K562 (cell line): ENCODE data around the gene SRGAP2B.
"Not testable (repeated sequence)": the region's sequence is repeated elsewhere in the genome, so short reads cannot be mapped to it uniquely, and the experiment has no call there.

Experiments
- L3MBTL2 ChIP-seq: fragments of 450-650 bp; IDR thresholded peaks from 2 replicates; pipeline ENCODE4 v1.6.1; 2016; ENCODE audit warnings: mild to moderate bottlenecking, moderate library complexity
- RFX5 ChIP-seq: IDR thresholded peaks from 2 replicates; pipeline ENCODE4 v1.6.1; 2011; ENCODE audit warnings: low read depth, mild to moderate bottlenecking, improper control_type of control experiment, low read length
- TF ChIP-seq, protein P1 (sequence below): fragments of 250-450 bp; sonication (Bioruptor Pico); IDR thresholded peaks from 2 replicates; pipeline ENCODE4 v1.4.0; 2020
- TF ChIP-seq, protein P2 (sequence below), 3 experiments: IDR thresholded peaks in 2 of 3; conservative IDR thresholded peaks in 1 of 3; 2 replicates each; pipeline ENCODE4 v1.5.1; 2011 to 2012; ENCODE audit warnings: low read length in 3 of 3, mild to moderate bottlenecking in 3 of 3, control low read depth in 2 of 3, improper control_type of control experiment in 1 of 3, inconsistent platforms in 1 of 3, low read depth in 1 of 3, mixed read lengths in 1 of 3, moderate library complexity in 1 of 3; ENCODE audit not compliant: insufficient read depth in 2 of 3
- TF ChIP-seq, protein P3 (sequence below): sonication (generic); formaldehyde crosslinking; IDR thresholded peaks from 2 replicates; pipeline ENCODE4 v1.8.1; 2023; ENCODE audit warnings: mild to moderate bottlenecking, missing genetic modification reagents, moderate library complexity

DNA sequence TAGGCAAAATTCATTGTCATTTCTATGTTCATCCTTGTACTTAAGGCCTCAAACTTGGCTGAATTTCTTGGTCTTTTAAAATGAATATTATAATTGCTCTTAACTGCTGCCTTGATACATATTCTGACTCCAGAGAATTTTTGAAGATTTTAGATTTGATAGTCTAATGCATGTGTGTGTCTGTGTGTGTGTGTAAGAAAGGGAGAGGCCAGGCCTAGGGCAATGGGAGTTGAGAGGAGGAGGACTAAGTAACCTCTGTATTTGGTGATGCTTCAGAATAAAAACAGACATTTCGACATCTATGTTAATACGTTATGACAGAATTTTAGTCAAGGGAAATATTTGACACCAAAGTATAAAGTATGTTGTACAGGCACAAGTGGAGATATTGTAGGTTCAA, 8.2 kb upstream of the SRGAP2B start:
- TF ChIP-seq, protein P1, sequence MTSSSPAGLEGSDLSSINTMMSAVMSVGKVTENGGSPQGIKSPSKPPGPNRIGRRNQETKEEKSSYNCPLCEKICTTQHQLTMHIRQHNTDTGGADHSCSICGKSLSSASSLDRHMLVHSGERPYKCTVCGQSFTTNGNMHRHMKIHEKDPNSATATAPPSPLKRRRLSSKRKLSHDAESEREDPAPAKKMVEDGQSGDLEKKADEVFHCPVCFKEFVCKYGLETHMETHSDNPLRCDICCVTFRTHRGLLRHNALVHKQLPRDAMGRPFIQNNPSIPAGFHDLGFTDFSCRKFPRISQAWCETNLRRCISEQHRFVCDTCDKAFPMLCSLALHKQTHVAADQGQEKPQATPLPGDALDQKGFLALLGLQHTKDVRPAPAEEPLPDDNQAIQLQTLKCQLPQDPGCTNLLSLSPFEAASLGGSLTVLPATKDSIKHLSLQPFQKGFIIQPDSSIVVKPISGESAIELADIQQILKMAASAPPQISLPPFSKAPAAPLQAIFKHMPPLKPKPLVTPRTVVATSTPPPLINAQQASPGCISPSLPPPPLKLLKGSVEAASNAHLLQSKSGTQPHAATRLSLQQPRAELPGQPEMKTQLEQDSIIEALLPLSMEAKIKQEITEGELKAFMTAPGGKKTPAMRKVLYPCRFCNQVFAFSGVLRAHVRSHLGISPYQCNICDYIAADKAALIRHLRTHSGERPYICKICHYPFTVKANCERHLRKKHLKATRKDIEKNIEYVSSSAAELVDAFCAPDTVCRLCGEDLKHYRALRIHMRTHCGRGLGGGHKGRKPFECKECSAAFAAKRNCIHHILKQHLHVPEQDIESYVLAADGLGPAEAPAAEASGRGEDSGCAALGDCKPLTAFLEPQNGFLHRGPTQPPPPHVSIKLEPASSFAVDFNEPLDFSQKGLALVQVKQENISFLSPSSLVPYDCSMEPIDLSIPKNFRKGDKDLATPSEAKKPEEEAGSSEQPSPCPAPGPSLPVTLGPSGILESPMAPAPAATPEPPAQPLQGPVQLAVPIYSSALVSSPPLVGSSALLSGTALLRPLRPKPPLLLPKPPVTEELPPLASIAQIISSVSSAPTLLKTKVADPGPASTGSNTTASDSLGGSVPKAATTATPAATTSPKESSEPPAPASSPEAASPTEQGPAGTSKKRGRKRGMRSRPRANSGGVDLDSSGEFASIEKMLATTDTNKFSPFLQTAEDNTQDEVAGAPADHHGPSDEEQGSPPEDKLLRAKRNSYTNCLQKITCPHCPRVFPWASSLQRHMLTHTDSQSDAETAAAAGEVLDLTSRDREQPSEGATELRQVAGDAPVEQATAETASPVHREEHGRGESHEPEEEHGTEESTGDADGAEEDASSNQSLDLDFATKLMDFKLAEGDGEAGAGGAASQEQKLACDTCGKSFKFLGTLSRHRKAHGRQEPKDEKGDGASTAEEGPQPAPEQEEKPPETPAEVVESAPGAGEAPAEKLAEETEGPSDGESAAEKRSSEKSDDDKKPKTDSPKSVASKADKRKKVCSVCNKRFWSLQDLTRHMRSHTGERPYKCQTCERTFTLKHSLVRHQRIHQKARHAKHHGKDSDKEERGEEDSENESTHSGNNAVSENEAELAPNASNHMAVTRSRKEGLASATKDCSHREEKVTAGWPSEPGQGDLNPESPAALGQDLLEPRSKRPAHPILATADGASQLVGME: not testable (repeated sequence)
- TF ChIP-seq, protein P2, sequence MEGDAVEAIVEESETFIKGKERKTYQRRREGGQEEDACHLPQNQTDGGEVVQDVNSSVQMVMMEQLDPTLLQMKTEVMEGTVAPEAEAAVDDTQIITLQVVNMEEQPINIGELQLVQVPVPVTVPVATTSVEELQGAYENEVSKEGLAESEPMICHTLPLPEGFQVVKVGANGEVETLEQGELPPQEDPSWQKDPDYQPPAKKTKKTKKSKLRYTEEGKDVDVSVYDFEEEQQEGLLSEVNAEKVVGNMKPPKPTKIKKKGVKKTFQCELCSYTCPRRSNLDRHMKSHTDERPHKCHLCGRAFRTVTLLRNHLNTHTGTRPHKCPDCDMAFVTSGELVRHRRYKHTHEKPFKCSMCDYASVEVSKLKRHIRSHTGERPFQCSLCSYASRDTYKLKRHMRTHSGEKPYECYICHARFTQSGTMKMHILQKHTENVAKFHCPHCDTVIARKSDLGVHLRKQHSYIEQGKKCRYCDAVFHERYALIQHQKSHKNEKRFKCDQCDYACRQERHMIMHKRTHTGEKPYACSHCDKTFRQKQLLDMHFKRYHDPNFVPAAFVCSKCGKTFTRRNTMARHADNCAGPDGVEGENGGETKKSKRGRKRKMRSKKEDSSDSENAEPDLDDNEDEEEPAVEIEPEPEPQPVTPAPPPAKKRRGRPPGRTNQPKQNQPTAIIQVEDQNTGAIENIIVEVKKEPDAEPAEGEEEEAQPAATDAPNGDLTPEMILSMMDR (IDR thresholded peaks at IDR 0.05 in 2 of 3, conservative IDR thresholded peaks at IDR 0.05 in 1 of 3; ENCODE audit: insufficient read depth in 2 of 3, low read depth in 1 of 3, low read length in 3 of 3): not testable (repeated sequence)
- TF ChIP-seq, protein P3, sequence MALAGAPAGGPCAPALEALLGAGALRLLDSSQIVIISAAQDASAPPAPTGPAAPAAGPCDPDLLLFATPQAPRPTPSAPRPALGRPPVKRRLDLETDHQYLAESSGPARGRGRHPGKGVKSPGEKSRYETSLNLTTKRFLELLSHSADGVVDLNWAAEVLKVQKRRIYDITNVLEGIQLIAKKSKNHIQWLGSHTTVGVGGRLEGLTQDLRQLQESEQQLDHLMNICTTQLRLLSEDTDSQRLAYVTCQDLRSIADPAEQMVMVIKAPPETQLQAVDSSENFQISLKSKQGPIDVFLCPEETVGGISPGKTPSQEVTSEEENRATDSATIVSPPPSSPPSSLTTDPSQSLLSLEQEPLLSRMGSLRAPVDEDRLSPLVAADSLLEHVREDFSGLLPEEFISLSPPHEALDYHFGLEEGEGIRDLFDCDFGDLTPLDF (CRISPR knock-in tag): not testable (repeated sequence)
- not testable (repeated sequence) for TF ChIP-seq L3MBTL2, RFX5
